HCT116 (cell line): ENCODE data around the gene PIP5KL1. TPM values are rescaled to one million over a fixed set of nuclear protein-coding genes. Genes with fewer than 3 reads are reported as not detected.

Experiments used
- ATAC-seq: fragments of 200-7000 bp; cut with Tn5 transposase; 2 replicates; pipeline ENCODE4 v1.9.1; 2020; ENCODE audit warnings: mild to moderate bottlenecking, moderate library complexity
- BruUV-seq: library from RNA; stranded (reverse); fragments of 400-500 nt; replicated peaks from 2 replicates; lab custom pipeline; 2021; lab: Mats Ljungman, UMichigan
- CTCF ChIA-PET: fragments of 300-600 bp; sonication (Branson Sonifier 250); formaldehyde crosslinking; loops from one replicate; lab custom pipeline; 2021; ENCODE audit warnings: antibody characterized with exemption; lab: Charles Lee
- POLR2A ChIA-PET: fragments of 300-600, 350-600 bp; sonication (Branson Sonifier 250); formaldehyde crosslinking; loops from one replicate; lab custom pipeline; 2021; ENCODE audit warnings: antibody characterized with exemption; lab: Charles Lee
- RAD21 ChIA-PET, 2 experiments: fragments of 300-600 bp; sonication (Branson Sonifier 250); formaldehyde crosslinking; loops; one replicate each; lab custom pipeline; 2023; ENCODE audit warnings: low total read pairs in 2 of 2; ENCODE audit not compliant: uncharacterized antibody in 2 of 2, unreplicated experiment in 2 of 2, low non-redundant PET in 1 of 2; lab: Charles Lee
- DNase-seq: peaks from one replicate; pipeline ENCODE4 v3.0.0-alpha.2; 2010; ENCODE audit warnings: low read depth, low spot score
- H2AFZ ChIP-seq: fragments of 200-600 bp; shearing (Covaris generic), sonication (generic); 2 replicates; pipeline ENCODE4 v1.6.1; 2017; ENCODE audit warnings: low read depth, mixed run types, mixed read lengths, antibody characterized with exemption, low read length; ENCODE audit not compliant: poor library complexity, severe bottlenecking
- H3K27ac ChIP-seq: 2 replicates; pipeline ENCODE4 v1.5.1; 2012; ENCODE audit warnings: low read depth, low read length
- H3K27me3 ChIP-seq: fragments of 200-600 bp; sonication (generic); 2 replicates; pipeline ENCODE4 v1.6.1; 2016; ENCODE audit warnings: mixed run types, low read length, mixed read lengths; ENCODE audit not compliant: insufficient read depth
- H3K36me3 ChIP-seq, 2 experiments: fragments of 200-500 bp in 1 of 2; fragments of 200-600 bp in 1 of 2; sonication (Bioruptor generic) in 1 of 2; sonication (generic) in 1 of 2; 2 replicates each; pipeline versions ENCODE4 v1.5.1 to v1.6.1; 2014 to 2016; ENCODE audit warnings: low read length in 2 of 2, inconsistent platforms in 1 of 2, mixed read lengths in 1 of 2, mixed run types in 1 of 2; ENCODE audit not compliant: insufficient read depth in 2 of 2, control insufficient read depth in 1 of 2
- H3K4me1 ChIP-seq, 2 experiments: fragments of 200-600 bp in 1 of 2; sonication (generic) in 1 of 2; 2 replicates each; pipeline versions ENCODE4 v1.5.1 to v1.6.1; 2012 to 2017; ENCODE audit warnings: low read length in 2 of 2, inconsistent platforms in 1 of 2, mild to moderate bottlenecking in 1 of 2, mixed read lengths in 1 of 2, mixed run types in 1 of 2, moderate library complexity in 1 of 2; ENCODE audit not compliant: insufficient read depth in 2 of 2, control insufficient read depth in 1 of 2
- H3K4me2 ChIP-seq: fragments of 200-600 bp; sonication (generic); 2 replicates; pipeline ENCODE4 v1.6.1; 2017; ENCODE audit warnings: mixed run types, low read length, mixed read lengths
- H3K4me3 ChIP-seq, 2 experiments: fragments of 200-600 bp in 1 of 2; sonication (generic) in 1 of 2; replicated peaks in 1 of 2; 2 replicates each; pipeline ENCODE4 v1.5.1; 2011 to 2016; ENCODE audit warnings: low read length in 2 of 2, control low read depth in 1 of 2, low read depth in 1 of 2, mild to moderate bottlenecking in 1 of 2, mixed read lengths in 1 of 2, mixed run types in 1 of 2
- H3K79me2 ChIP-seq: fragments of 200-600 bp; sonication (generic); 2 replicates; pipeline ENCODE4 v1.6.1; 2017; ENCODE audit warnings: mild to moderate bottlenecking, mixed run types, low read length, moderate library complexity, mixed read lengths; ENCODE audit not compliant: insufficient read depth
- H3K9ac ChIP-seq: fragments of 200-600 bp; sonication (generic); 2 replicates; pipeline ENCODE4 v1.6.1; 2016; ENCODE audit warnings: low read length, mixed read lengths
- H3K9me2 ChIP-seq: fragments of 200-600 bp; sonication (generic), shearing (Covaris generic); 2 replicates; pipeline ENCODE4 v1.6.1; 2017; ENCODE audit warnings: mixed run types, mild to moderate bottlenecking, moderate library complexity; ENCODE audit not compliant: insufficient read depth
- H3K9me3 ChIP-seq, 2 experiments: fragments of 200-500 bp in 1 of 2; fragments of 200-600 bp in 1 of 2; sonication (Bioruptor generic) in 1 of 2; sonication (generic) in 1 of 2; 2 replicates each; pipeline ENCODE4 v1.6.1; 2014 to 2017; ENCODE audit warnings: low read length in 2 of 2, mixed read lengths in 2 of 2, inconsistent platforms in 1 of 2, low read depth in 1 of 2, mild to moderate bottlenecking in 1 of 2, mixed run types in 1 of 2, moderate library complexity in 1 of 2; ENCODE audit not compliant: control insufficient read depth in 1 of 2, insufficient read depth in 1 of 2
- H4K20me1 ChIP-seq: fragments of 200-600 bp; sonication (generic), shearing (Covaris generic); 2 replicates; pipeline ENCODE4 v1.6.1; 2017; ENCODE audit warnings: mixed run types, mild to moderate bottlenecking, moderate library complexity; ENCODE audit not compliant: insufficient read depth
- CBX3 ChIP-seq: IDR thresholded peaks from 2 replicates; pipeline ENCODE4 v1.6.1; 2012; ENCODE audit warnings: low read depth
- CEBPB ChIP-seq: IDR thresholded peaks from 2 replicates; pipeline ENCODE4 v1.6.1; 2012; ENCODE audit warnings: low read depth
- EGR1 ChIP-seq: IDR thresholded peaks from 2 replicates; pipeline ENCODE4 v1.6.1; 2012; ENCODE audit warnings: low read depth
- EZH2phosphoT487 ChIP-seq: fragments of 200-600 bp; IDR thresholded peaks from 2 replicates; pipeline ENCODE4 v1.6.1; 2018; ENCODE audit warnings: antibody characterized with exemption, borderline replicate concordance
- FOSL1 ChIP-seq: IDR thresholded peaks from 2 replicates; pipeline ENCODE4 v1.6.1; 2012; ENCODE audit warnings: low read depth
- JUND ChIP-seq: IDR thresholded peaks from 2 replicates; pipeline ENCODE4 v1.6.1; 2012
- POLR2AphosphoS5 ChIP-seq: IDR thresholded peaks from 2 replicates; pipeline ENCODE4 v1.6.1; 2011; ENCODE audit warnings: mild to moderate bottlenecking, low read depth, low read length, moderate library complexity
- RAD21 ChIP-seq: IDR thresholded peaks from 2 replicates; pipeline ENCODE4 v1.6.1; 2012; ENCODE audit warnings: low read depth, mild to moderate bottlenecking
- SIN3A ChIP-seq: IDR thresholded peaks from 2 replicates; pipeline ENCODE4 v1.6.1; 2012; ENCODE audit warnings: low read depth
- YY1 ChIP-seq: IDR thresholded peaks from 2 replicates; pipeline ENCODE4 v1.6.1; 2011; ENCODE audit warnings: low read length, low read depth, moderate library complexity, mild to moderate bottlenecking; ENCODE audit not compliant: insufficient replicate concordance; ENCODE audit errors: extremely low read depth
- ZFX ChIP-seq: fragments of 450-650 bp; IDR thresholded peaks from 2 replicates; pipeline ENCODE4 v1.6.1; 2017
- intact Hi-C: fragments of 100-400 bp; cut with micrococcal nuclease; formaldehyde crosslinking; loops from 2 replicates; pipeline ENCODE4 v1.10.0; 2022
- total RNA-seq: library from RNA; stranded (reverse); gene quantifications from one replicate; pipeline ENCODE4 v1.2.1, GENCODE V29; 2021; ENCODE audit not compliant: unreplicated experiment
- TF ChIP-seq, protein P1 (sequence below): IDR thresholded peaks from 2 replicates; pipeline ENCODE4 v1.6.1; 2012; ENCODE audit warnings: low read depth
- TF ChIP-seq, protein P2 (sequence below), 3 experiments: fragments of 200-600 bp in 1 of 3; sonication (generic) in 1 of 3; IDR thresholded peaks in 2 of 3; conservative IDR thresholded peaks in 1 of 3; 2 replicates each; pipeline ENCODE4 v1.5.1; 2012 to 2017; ENCODE audit warnings: low read depth in 2 of 3, low read length in 2 of 3, antibody characterized with exemption in 1 of 3, borderline replicate concordance in 1 of 3, control low read depth in 1 of 3, mild to moderate bottlenecking in 1 of 3, mixed read lengths in 1 of 3, mixed run types in 1 of 3, moderate library complexity in 1 of 3; ENCODE audit not compliant: insufficient read depth in 1 of 3
- TF ChIP-seq, protein P3 (sequence below): IDR thresholded peaks from 2 replicates; pipeline ENCODE4 v1.6.1; 2012
- TF ChIP-seq, protein P4 (sequence below): IDR thresholded peaks from 2 replicates; pipeline ENCODE4 v1.6.1; 2012

Gene PIP5KL1
- total RNA-seq, 1 experiment from 2014 or later = 37.6 TPM

DNA sequence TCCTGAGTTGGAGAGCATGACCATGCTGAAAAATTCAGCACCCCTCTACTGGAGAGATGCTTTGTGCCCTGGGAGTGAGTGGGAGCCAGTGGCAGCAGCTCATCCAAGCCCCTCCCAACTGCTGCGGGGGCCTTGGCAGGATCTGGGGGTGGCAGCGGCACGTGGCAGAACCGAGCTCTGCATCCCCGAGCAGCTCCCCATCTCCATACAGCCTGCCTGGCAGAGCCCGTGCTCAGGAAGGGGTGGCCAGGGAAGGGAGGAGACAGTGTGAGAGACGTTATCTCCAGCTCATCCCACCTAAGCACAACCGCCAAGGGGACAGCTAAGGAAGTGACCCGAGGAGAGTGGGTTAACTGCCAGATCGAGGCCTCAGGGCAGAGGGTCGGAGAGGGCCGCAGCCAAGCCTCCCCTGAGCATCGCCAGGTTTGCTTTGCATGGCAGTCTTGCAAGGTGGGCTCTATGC, 24.3 kb upstream of the PIP5KL1 start:
- no peak for ATAC-seq
- H4K20me1 ChIP-seq = peaks cover 4% of the 10 kb centered on the region; the same call in 1 of the 2 replicates
- no TSS peak for BruUV-seq
- peak overlapping the region; percentile 63 for H3K9ac ChIP-seq
- peaks cover 77% of the 10 kb centered on the region for H3K79me2 ChIP-seq
- ChIA-PET CTCF (interaction anchor here (1.5 to 4.0 kb wide), 3 partner anchors 11 to 163 kb away, joined by 6 to 37 read pairs (median 6); no protein-coding TSS in a partner anchor), RAD21 (interaction anchor here in 1 of 2 experiments (1.0 to 1.4 kb wide), 2 partner anchors 16 to 81 kb away, joined by 3 read pairs; no protein-coding TSS in a partner anchor), POLR2A (interaction anchor here (1.0 to 2.2 kb wide), 5 partner anchors 11 to 114 kb away, joined by 3 to 8 read pairs (median 3); partner anchors contain the start of gene EEIG1)
- no peak overlapping the region for H2AFZ ChIP-seq
- peak overlapping the region; percentile 85 for H3K4me2 ChIP-seq
- H3K9me2 ChIP-seq = no peaks in the 10 kb centered on the region
- DNase-seq = no peak
- peak overlapping the region; percentile 79 for H3K27ac ChIP-seq
- H3K36me3 ChIP-seq = no peaks in the 10 kb centered on the region
- H3K9me3 ChIP-seq = no peaks in the 10 kb centered on the region; a peak in 1 of 4 replicates
- H3K4me3 ChIP-seq = peak overlapping the region; percentile 2 to 34; a peak in 3 of 4 replicates
- H3K4me1 ChIP-seq = peaks cover 58 to 79% of the 10 kb centered on the region in 2 experiments
- no peaks in the 10 kb centered on the region for H3K27me3 ChIP-seq
- intact Hi-C loops = no loop called here
- TF ChIP-seq FOSL1 = no peak
- TF ChIP-seq, protein P1, sequence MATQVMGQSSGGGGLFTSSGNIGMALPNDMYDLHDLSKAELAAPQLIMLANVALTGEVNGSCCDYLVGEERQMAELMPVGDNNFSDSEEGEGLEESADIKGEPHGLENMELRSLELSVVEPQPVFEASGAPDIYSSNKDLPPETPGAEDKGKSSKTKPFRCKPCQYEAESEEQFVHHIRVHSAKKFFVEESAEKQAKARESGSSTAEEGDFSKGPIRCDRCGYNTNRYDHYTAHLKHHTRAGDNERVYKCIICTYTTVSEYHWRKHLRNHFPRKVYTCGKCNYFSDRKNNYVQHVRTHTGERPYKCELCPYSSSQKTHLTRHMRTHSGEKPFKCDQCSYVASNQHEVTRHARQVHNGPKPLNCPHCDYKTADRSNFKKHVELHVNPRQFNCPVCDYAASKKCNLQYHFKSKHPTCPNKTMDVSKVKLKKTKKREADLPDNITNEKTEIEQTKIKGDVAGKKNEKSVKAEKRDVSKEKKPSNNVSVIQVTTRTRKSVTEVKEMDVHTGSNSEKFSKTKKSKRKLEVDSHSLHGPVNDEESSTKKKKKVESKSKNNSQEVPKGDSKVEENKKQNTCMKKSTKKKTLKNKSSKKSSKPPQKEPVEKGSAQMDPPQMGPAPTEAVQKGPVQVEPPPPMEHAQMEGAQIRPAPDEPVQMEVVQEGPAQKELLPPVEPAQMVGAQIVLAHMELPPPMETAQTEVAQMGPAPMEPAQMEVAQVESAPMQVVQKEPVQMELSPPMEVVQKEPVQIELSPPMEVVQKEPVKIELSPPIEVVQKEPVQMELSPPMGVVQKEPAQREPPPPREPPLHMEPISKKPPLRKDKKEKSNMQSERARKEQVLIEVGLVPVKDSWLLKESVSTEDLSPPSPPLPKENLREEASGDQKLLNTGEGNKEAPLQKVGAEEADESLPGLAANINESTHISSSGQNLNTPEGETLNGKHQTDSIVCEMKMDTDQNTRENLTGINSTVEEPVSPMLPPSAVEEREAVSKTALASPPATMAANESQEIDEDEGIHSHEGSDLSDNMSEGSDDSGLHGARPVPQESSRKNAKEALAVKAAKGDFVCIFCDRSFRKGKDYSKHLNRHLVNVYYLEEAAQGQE = no peak
- TF ChIP-seq, protein P2, sequence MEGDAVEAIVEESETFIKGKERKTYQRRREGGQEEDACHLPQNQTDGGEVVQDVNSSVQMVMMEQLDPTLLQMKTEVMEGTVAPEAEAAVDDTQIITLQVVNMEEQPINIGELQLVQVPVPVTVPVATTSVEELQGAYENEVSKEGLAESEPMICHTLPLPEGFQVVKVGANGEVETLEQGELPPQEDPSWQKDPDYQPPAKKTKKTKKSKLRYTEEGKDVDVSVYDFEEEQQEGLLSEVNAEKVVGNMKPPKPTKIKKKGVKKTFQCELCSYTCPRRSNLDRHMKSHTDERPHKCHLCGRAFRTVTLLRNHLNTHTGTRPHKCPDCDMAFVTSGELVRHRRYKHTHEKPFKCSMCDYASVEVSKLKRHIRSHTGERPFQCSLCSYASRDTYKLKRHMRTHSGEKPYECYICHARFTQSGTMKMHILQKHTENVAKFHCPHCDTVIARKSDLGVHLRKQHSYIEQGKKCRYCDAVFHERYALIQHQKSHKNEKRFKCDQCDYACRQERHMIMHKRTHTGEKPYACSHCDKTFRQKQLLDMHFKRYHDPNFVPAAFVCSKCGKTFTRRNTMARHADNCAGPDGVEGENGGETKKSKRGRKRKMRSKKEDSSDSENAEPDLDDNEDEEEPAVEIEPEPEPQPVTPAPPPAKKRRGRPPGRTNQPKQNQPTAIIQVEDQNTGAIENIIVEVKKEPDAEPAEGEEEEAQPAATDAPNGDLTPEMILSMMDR (IDR thresholded peaks at IDR 0.05 in 2 of 3, conservative IDR thresholded peaks at IDR 0.05 in 1 of 3; ENCODE audit: borderline replicate concordance in 1 of 3, insufficient read depth in 1 of 3, low read depth in 2 of 3, low read length in 2 of 3) = no peak
- no peak for TF ChIP-seq ZFX
- TF ChIP-seq, protein P3, sequence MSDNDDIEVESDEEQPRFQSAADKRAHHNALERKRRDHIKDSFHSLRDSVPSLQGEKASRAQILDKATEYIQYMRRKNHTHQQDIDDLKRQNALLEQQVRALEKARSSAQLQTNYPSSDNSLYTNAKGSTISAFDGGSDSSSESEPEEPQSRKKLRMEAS = no peak
- no peak for TF ChIP-seq YY1
- no peak for TF ChIP-seq CEBPB
- TF ChIP-seq RAD21 = no peak
- no peak for TF ChIP-seq EZH2phosphoT487
- no peak for TF ChIP-seq CBX3
- no peak for TF ChIP-seq EGR1
- TF ChIP-seq POLR2AphosphoS5 = no peak
- TF ChIP-seq, protein P4, sequence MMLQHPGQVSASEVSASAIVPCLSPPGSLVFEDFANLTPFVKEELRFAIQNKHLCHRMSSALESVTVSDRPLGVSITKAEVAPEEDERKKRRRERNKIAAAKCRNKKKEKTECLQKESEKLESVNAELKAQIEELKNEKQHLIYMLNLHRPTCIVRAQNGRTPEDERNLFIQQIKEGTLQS = no peak
- TF ChIP-seq SIN3A = no peak
- TF ChIP-seq JUND = no peak
